ENCODE data around the gene OBI1. TPM values are rescaled to one million over a fixed set of nuclear protein-coding genes. Genes with fewer than 3 reads are reported as not detected.

OBI1 gene
- total and polyA plus RNA-seq, 2 donors from 2014 or later: 4.0 to 9.9 TPM

DNA sequence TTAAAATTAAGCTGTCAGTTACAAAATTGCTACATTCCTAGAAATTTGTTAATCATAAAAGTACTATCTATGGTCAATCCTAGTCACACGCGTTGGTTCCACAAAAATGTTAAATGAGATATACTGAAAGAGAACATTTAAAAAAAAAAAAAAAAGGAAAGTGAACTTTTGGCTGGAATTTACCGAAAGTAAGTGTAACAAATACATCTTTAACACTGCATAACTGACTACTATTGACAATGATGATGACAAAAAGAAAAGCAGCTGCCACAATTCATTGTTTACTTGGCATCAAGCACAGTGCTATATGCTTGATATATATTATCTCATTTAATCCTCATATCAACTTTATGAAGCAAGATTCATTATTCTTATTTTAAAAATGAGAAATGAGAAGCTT, 35.8 kb downstream of the OBI1 start:
- no peaks in the 10 kb centered on the region for H3K9me3 ChIP-seq (ENCODE audit: control insufficient read depth in 2 of 3, insufficient read depth in 1 of 3, low read length in 3 of 3)

DNA sequence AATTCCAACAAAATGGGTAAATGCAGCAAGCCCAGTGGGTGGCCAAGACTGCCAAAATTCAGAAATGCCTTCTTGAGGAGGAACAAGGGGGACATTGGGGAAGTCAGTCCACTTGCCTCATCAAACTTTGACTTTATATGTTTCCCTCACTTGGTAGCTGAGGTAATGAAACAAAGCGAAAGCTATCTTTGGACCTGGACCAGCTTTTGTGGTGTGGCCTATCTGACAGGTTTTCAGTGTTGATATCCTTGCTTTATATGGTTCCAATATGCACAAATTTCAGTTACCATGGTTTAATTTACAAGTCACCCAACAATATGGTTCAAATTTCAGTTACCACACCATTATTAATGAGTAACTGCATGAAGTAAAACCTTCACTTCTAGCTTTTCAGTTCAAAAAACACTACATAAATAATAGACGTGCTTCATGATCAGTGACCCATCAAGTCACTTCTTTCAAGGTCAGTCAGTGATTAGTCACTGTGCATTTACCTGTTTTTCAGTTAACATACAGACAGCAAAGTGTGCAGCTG, 38.0 kb downstream of the OBI1 start:
- H3K27me3 ChIP-seq (ENCODE audit: control insufficient read depth, insufficient read depth, low read length): no peaks in the 10 kb centered on the region
- intact Hi-C loops (cut with DNase I): no loop called here
- DNase-seq: no peak
- H3K9ac ChIP-seq (ENCODE audit: low read length in 3 of 3): no peak overlapping the region
- peaks cover 0 to 2% (median 0%) of the 10 kb centered on the region in 3 donors for H3K4me1 ChIP-seq (ENCODE audit: control insufficient read depth in 2 of 3, insufficient read depth in 2 of 3, low read depth in 1 of 3, low read length in 3 of 3)
- H3K9me3 ChIP-seq (ENCODE audit: control insufficient read depth in 2 of 3, insufficient read depth in 1 of 3, low read length in 3 of 3): no peaks in the 10 kb centered on the region
- no peak overlapping the region for H3K27ac ChIP-seq (ENCODE audit: low read depth in 2 of 2, low read length in 2 of 2)
- TF ChIP-seq, protein P1, sequence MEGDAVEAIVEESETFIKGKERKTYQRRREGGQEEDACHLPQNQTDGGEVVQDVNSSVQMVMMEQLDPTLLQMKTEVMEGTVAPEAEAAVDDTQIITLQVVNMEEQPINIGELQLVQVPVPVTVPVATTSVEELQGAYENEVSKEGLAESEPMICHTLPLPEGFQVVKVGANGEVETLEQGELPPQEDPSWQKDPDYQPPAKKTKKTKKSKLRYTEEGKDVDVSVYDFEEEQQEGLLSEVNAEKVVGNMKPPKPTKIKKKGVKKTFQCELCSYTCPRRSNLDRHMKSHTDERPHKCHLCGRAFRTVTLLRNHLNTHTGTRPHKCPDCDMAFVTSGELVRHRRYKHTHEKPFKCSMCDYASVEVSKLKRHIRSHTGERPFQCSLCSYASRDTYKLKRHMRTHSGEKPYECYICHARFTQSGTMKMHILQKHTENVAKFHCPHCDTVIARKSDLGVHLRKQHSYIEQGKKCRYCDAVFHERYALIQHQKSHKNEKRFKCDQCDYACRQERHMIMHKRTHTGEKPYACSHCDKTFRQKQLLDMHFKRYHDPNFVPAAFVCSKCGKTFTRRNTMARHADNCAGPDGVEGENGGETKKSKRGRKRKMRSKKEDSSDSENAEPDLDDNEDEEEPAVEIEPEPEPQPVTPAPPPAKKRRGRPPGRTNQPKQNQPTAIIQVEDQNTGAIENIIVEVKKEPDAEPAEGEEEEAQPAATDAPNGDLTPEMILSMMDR (IDR thresholded peaks at IDR 0.05; ENCODE audit: borderline replicate concordance, extremely low read depth, insufficient read depth): no peak
- no peak overlapping the region for H3K4me3 ChIP-seq (ENCODE audit: low read length in 3 of 3)
- no peak for FAIRE-seq
- peaks cover 2 to 9% (median 5%) of the 10 kb centered on the region in 3 donors for H3K36me3 ChIP-seq (ENCODE audit: control insufficient read depth in 2 of 3, insufficient read depth in 3 of 3, low read length in 3 of 3)

More for the DNA sequence above, 35.8 kb downstream of the OBI1 start:
- DNase-seq: no peak
- peaks cover 0 to 2% (median 0%) of the 10 kb centered on the region in 3 donors for H3K4me1 ChIP-seq (ENCODE audit: control insufficient read depth in 2 of 3, insufficient read depth in 2 of 3, low read depth in 1 of 3, low read length in 3 of 3)
- peaks cover 0 to 1% (median 0%) of the 10 kb centered on the region in 3 donors for H3K36me3 ChIP-seq (ENCODE audit: control insufficient read depth in 2 of 3, insufficient read depth in 3 of 3, low read length in 3 of 3)
- intact Hi-C loops (cut with DNase I): no loop called here
- no peak for FAIRE-seq
- TF ChIP-seq, protein P1 (IDR thresholded peaks at IDR 0.05; ENCODE audit: borderline replicate concordance, extremely low read depth, insufficient read depth): no peak
- no peak overlapping the region for H3K9ac ChIP-seq (ENCODE audit: low read length in 3 of 3)
- H3K4me3 ChIP-seq (ENCODE audit: low read length in 3 of 3): no peak overlapping the region
- H3K27ac ChIP-seq (ENCODE audit: low read depth in 2 of 2, low read length in 2 of 2): no peak overlapping the region
- no peaks in the 10 kb centered on the region for H3K27me3 ChIP-seq (ENCODE audit: control insufficient read depth, insufficient read depth, low read length)

DNA sequence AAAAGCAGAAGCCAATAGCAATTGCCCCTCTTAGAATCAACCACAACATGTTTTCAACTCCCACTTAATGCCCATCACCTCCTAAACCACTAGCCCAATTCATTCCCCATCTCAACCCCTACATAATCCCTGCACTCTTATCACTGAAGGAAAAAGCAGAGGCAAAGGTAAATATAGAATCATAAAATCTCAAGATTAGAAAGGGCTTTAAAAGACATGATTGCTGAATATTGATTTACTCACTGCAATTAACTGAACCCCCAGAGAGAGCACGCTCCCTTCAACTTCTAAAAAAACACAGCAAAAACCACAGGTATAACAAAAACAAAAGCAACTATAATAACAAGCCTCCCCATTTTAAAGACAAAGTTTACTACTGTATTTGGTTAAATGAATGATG, 40.5 kb downstream of the OBI1 start:
- no peak for FAIRE-seq

More for the DNA sequence above, 40.5 kb downstream of the OBI1 start:
- Histone ChIP-seq H3K36me3 (ENCODE audit: control insufficient read depth in 2 of 3, insufficient read depth in 3 of 3, low read length in 3 of 3) (peaks cover 2 to 9% (median 5%) of the 10 kb centered on the region in 3 donors), H3K27ac (ENCODE audit: low read depth in 2 of 2, low read length in 2 of 2) (no peak overlapping the region), H3K9ac (ENCODE audit: low read length in 3 of 3) (no peak overlapping the region), H3K27me3 (ENCODE audit: control insufficient read depth, insufficient read depth, low read length) (no peaks in the 10 kb centered on the region), H3K4me3 (ENCODE audit: low read length in 3 of 3) (no peak overlapping the region), H3K9me3 (ENCODE audit: control insufficient read depth in 2 of 3, insufficient read depth in 1 of 3, low read length in 3 of 3) (no peaks in the 10 kb centered on the region), H3K4me1 (ENCODE audit: control insufficient read depth in 2 of 3, insufficient read depth in 2 of 3, low read depth in 1 of 3, low read length in 3 of 3) (peaks cover 0 to 2% (median 0%) of the 10 kb centered on the region in 3 donors)
- TF ChIP-seq, protein P1 (IDR thresholded peaks at IDR 0.05; ENCODE audit: borderline replicate concordance, extremely low read depth, insufficient read depth): no peak
- intact Hi-C loops (cut with DNase I): no loop called here
- DNase-seq: no peak

Data from kidney (tissue), 14 donors.